ENCODE measurements around the gene PCK2. TPM values are rescaled to one million over a fixed set of nuclear protein-coding genes. Genes with fewer than 3 reads are reported as not detected.

Gene PCK2
- polyA plus RNA-seq, 1 donor from 2014 or later: 1.2 TPM

- Histone ChIP-seq H3K79me2 (replicated peaks; ENCODE audit: insufficient read depth, low read length) (peaks cover 9% of the 10 kb centered on the region), H3K27me3 (ENCODE audit: insufficient read depth, low read depth, low read length) (no peaks in the 10 kb centered on the region), H3K9me3 (ENCODE audit: low read length) (no peaks in the 10 kb centered on the region), H3K9ac (ENCODE audit: low read length) (no peak overlapping the region), H3K36me3 (ENCODE audit: insufficient read depth, low read length) (no peaks in the 10 kb centered on the region), H3F3A (ENCODE audit: insufficient read depth, low read length, poor library complexity, severe bottlenecking) (no peaks in the 10 kb centered on the region), H3K9me2 (ENCODE audit: insufficient read depth, low read length) (no peaks in the 10 kb centered on the region), H4K20me1 (ENCODE audit: insufficient read depth) (no peaks in the 10 kb centered on the region), H3K4me3 (ENCODE audit: low read length) (no peak overlapping the region), H2AFZ (ENCODE audit: low read depth, low read length) (no peak overlapping the region), H3K4me2 (ENCODE audit: low read length) (no peak overlapping the region), H3K27ac (ENCODE audit: low read length) (no peak overlapping the region)
- TF ChIP-seq TAF1 (IDR thresholded peaks at IDR 0.05; ENCODE audit: low read depth) (no peak), SMC3 (conservative IDR thresholded peaks at IDR 0.05; ENCODE audit: poor library complexity) (no peak), CTCF (IDR thresholded peaks at IDR 0.05; ENCODE audit: poor library complexity, severe bottlenecking) (no peak), EP300 (conservative IDR thresholded peaks at IDR 0.05; ENCODE audit: poor library complexity, severe bottlenecking) (no peak), RAD21 (conservative IDR thresholded peaks at IDR 0.05) (no peak), EZH2 (IDR thresholded peaks at IDR 0.05; ENCODE audit: borderline replicate concordance, insufficient read depth, low read length, poor library complexity, severe bottlenecking) (no peak), MXI1 (conservative IDR thresholded peaks at IDR 0.05; ENCODE audit: poor library complexity, severe bottlenecking) (no peak), REST (IDR thresholded peaks at IDR 0.05; ENCODE audit: borderline replicate concordance) (no peak), POLR2AphosphoS5 (IDR thresholded peaks at IDR 0.05) (no peak)
These were observed 57.4 kb downstream of the PCK2 start for GRCh38 chr14:24151404-24152080.

Other genes with a start within 250 kb of the PCK2 start
- 7.7 and 7.8 TPM in 2 replicates for gene DHRS4, start 140.5 kb upstream of the PCK2 start, polyA plus RNA-seq
- gene DHRS4L2, start 105.4 kb upstream of the PCK2 start, polyA plus RNA-seq: 1.9 and 3.0 TPM in 2 replicates
- 43.6 and 49.3 TPM in 2 replicates for gene CARMIL3, start 42.3 kb upstream of the PCK2 start, polyA plus RNA-seq
- 2.3 and 4.1 TPM in 2 replicates for gene CPNE6, start 22.7 kb upstream of the PCK2 start, polyA plus RNA-seq
- 74.5 and 106 TPM in 2 replicates for gene DCAF11, start 20.5 kb downstream of the PCK2 start, polyA plus RNA-seq
- 9.5 TPM in 2 replicates for gene NRL, start 20.6 kb downstream of the PCK2 start, polyA plus RNA-seq
- gene FITM1, start 36.3 kb downstream of the PCK2 start, polyA plus RNA-seq: 0.62 and 0.88 TPM in 2 replicates
- gene PSME1, start 41.9 kb downstream of the PCK2 start, polyA plus RNA-seq: 39.5 and 55.8 TPM in 2 replicates
- gene EMC9, start 47.3 kb downstream of the PCK2 start, polyA plus RNA-seq: 45.1 and 54.6 TPM in 2 replicates
- 69.1 and 73.3 TPM in 2 replicates for gene PSME2, start 52.3 kb downstream of the PCK2 start, polyA plus RNA-seq
- gene RNF31, start 53.2 kb downstream of the PCK2 start, polyA plus RNA-seq: 69.6 and 98.7 TPM in 2 replicates
- gene IRF9, start 67.0 kb downstream of the PCK2 start, polyA plus RNA-seq: 5.9 and 19.6 TPM in 2 replicates
- gene REC8, start 77.8 kb downstream of the PCK2 start, polyA plus RNA-seq: 18.5 and 22.8 TPM in 2 replicates
- gene IPO4, start 94.5 kb downstream of the PCK2 start, polyA plus RNA-seq: 9.2 and 13.4 TPM in 2 replicates
- 25.1 and 34.2 TPM in 2 replicates for gene TM9SF1, start 101.1 kb downstream of the PCK2 start, polyA plus RNA-seq
- gene TSSK4, start 111.4 kb downstream of the PCK2 start, polyA plus RNA-seq: 0.17 TPM in 1 of 2 replicates, not detected in the other
- 55.3 and 67.6 TPM in 2 replicates for gene CHMP4A, start 119.2 kb downstream of the PCK2 start, polyA plus RNA-seq
- gene MDP1, start 121.8 kb downstream of the PCK2 start, polyA plus RNA-seq: 94.2 and 116 TPM in 2 replicates
- 406 and 431 TPM in 2 replicates for gene NEDD8, start 138.1 kb downstream of the PCK2 start, polyA plus RNA-seq
- 132 and 403 TPM in 2 replicates for gene GMPR2, start 138.6 kb downstream of the PCK2 start, polyA plus RNA-seq
- gene TINF2, start 148.3 kb downstream of the PCK2 start, polyA plus RNA-seq: 103 and 120 TPM in 2 replicates
- gene TGM1, start 168.9 kb downstream of the PCK2 start, polyA plus RNA-seq: 3.6 and 7.5 TPM in 2 replicates
- 28.8 and 33.2 TPM in 2 replicates for gene RABGGTA, start 177.3 kb downstream of the PCK2 start, polyA plus RNA-seq
- 5.5 and 6.9 TPM in 2 replicates for gene DHRS1, start 205.5 kb downstream of the PCK2 start, polyA plus RNA-seq
- 13.0 and 19.5 TPM in 2 replicates for gene NOP9, start 205.5 kb downstream of the PCK2 start, polyA plus RNA-seq
- gene CIDEB, start 213.7 kb downstream of the PCK2 start, polyA plus RNA-seq: not detected in 2 replicates
- gene LTB4R2, start 215.8 kb downstream of the PCK2 start, polyA plus RNA-seq: 3.4 and 5.0 TPM in 2 replicates
- 4.3 and 5.2 TPM in 2 replicates for gene LTB4R, start 217.2 kb downstream of the PCK2 start, polyA plus RNA-seq
- gene ADCY4, start 240.8 kb downstream of the PCK2 start, polyA plus RNA-seq: not detected in 2 replicates
- not detected in 2 replicates for gene RIPK3, start 245.7 kb downstream of the PCK2 start, polyA plus RNA-seq

Measured in neural cell (in vitro differentiated cells).